GM18909 (cell line): ENCODE data around the gene EIF1B.

ENCODE experiments used
- ATAC-seq: cut with Tn5 transposase; IDR thresholded peaks from one replicate; pipeline ENCODE4 v1.9.1; 2021; ENCODE audit warnings: mild to moderate bottlenecking; ENCODE audit not compliant: unreplicated experiment, poor library complexity

EIF1B gene

GRCh38 chr3:40337136-40338108 is 27.9 kb downstream of the EIF1B start:
- no peak for ATAC-seq

GRCh38 chr3:40339871-40340270 is 30.4 kb downstream of the EIF1B start:
- no peak for ATAC-seq

GRCh38 chr3:40340541-40341170 is 31.1 kb downstream of the EIF1B start:
- ATAC-seq = no peak

GRCh38 chr3:40341671-40342070 is 32.2 kb downstream of the EIF1B start:
- ATAC-seq = no peak

- ATAC-seq = no peak
Measured at GRCh38 chr3:40350529-40350928, 41.0 kb downstream of the EIF1B start.

GRCh38 chr3:40355410-40355809 is 45.9 kb downstream of the EIF1B start:
- no peak for ATAC-seq

- no peak for ATAC-seq
Measured at GRCh38 chr3:40358454-40358853, 48.9 kb downstream of the EIF1B start.
